Gastroesophageal sphincter (tissue), 4 donors: ENCODE data around the gene GNPAT. TPM values are rescaled to one million over a fixed set of nuclear protein-coding genes. Genes with fewer than 3 reads are reported as not detected.

Experiments
- ATAC-seq: fragments of 150-250 bp; one replicate; pipeline ENCODE4 v1.9.1; 2016; ENCODE audit warnings: mild to moderate bottlenecking, moderate library complexity
- H3K27ac ChIP-seq, 4 donors: fragments of 200-600 bp; sonication (generic) in 3 of 4; 1 replicate in 3 of 4; 2 replicates in 1 of 4; pipeline ENCODE4 v1.5.1; 2016 to 2019
- H3K27me3 ChIP-seq: fragments of 200-600 bp; sonication (generic); one replicate; pipeline ENCODE4 v1.5.1; 2019
- H3K36me3 ChIP-seq, 2 donors: fragments of 200-600 bp; sonication (generic); one replicate each; pipeline ENCODE4 v1.5.1; 2019; ENCODE audit warnings: control low read depth in 1 of 2
- H3K4me1 ChIP-seq, 3 donors: fragments of 200-600 bp; sonication (generic); 1 replicate in 2 of 3; 2 replicates in 1 of 3; pipeline ENCODE4 v1.5.1; 2016 to 2019; ENCODE audit warnings: control low read depth in 2 of 3
- H3K4me3 ChIP-seq, 2 donors: fragments of 200-600 bp; sonication (generic); one replicate each; pipeline ENCODE4 v1.5.1; 2019; ENCODE audit warnings: mild to moderate bottlenecking in 1 of 2, moderate library complexity in 1 of 2
- H3K9me3 ChIP-seq, 3 donors: fragments of 200-600 bp; sonication (generic); one replicate each; pipeline ENCODE4 v1.5.1; 2017 to 2019; ENCODE audit warnings: control low read depth in 2 of 3
- CTCF ChIP-seq, 4 experiments: fragments of 200-600 bp in 2 of 4; fragments of 450-650 bp in 2 of 4; sonication (generic) in 1 of 4; IDR thresholded peaks; one replicate each; pipeline ENCODE4 v1.5.1; 2017 to 2019; ENCODE audit warnings: antibody characterized with exemption in 4 of 4, mild to moderate bottlenecking in 2 of 4, moderate library complexity in 2 of 4
- EP300 ChIP-seq: sonication (generic); formaldehyde crosslinking; IDR thresholded peaks from one replicate; pipeline ENCODE4 v1.6.1; 2017; ENCODE audit warnings: antibody characterized with exemption, mild to moderate bottlenecking
- POLR2A ChIP-seq, 2 donors: fragments of 450-650 bp; IDR thresholded peaks; one replicate each; pipeline ENCODE4 v1.6.1; 2017; ENCODE audit warnings: antibody characterized with exemption in 2 of 2, mild to moderate bottlenecking in 2 of 2, moderate library complexity in 1 of 2
- POLR2AphosphoS5 ChIP-seq: sonication (generic); formaldehyde crosslinking; IDR thresholded peaks from one replicate; pipeline ENCODE4 v1.6.1; 2017; ENCODE audit warnings: antibody characterized with exemption
- WGBS, 2 donors: methylation state at CpG; one replicate each; pipeline ENCODE4 v1.1.5; 2018; ENCODE audit warnings: low coverage in 1 of 2; 5-methylcytosine and 5-hydroxymethylcytosine counted together
- small RNA-seq, 4 donors: library from RNA; depleted of rRNA; stranded (forward); fragments of <200 nt; gene quantifications; one replicate each; pipeline ENCODE3, GENCODE V24; 2016
- total RNA-seq, 4 donors: library from RNA; depleted of rRNA; stranded (reverse); fragments of >200 nt; gene quantifications; one replicate each; pipeline ENCODE4 v1.1.0, GENCODE V29; 2016

Gene GNPAT
- total RNA-seq, 4 donors from 2014 or later = 43.8 to 74.5 (median 57.7) TPM

GRCh38 chr1:231319080-231319479 lies 78.1 kb downstream of the GNPAT start:
- no peaks in the 10 kb centered on the region for H3K9me3 ChIP-seq
- ATAC-seq = no peak
- H3K27me3 ChIP-seq = no peaks in the 10 kb centered on the region
- WGBS, 2 donors = 85 to 86% methylated on average over 6 to 8 of the region's 9 CpGs
- no peaks in the 10 kb centered on the region for H3K36me3 ChIP-seq
- TF ChIP-seq CTCF (IDR thresholded peaks at IDR 0.05) (no peak), EP300 (no peak), POLR2AphosphoS5 (no peak), POLR2A (IDR thresholded peaks at IDR 0.05) (no peak)
- no peaks in the 10 kb centered on the region for H3K4me1 ChIP-seq
- no peak overlapping the region for H3K4me3 ChIP-seq
- H3K27ac ChIP-seq = no peak overlapping the region

GRCh38 chr1:231322880-231323530 lies 82.0 kb downstream of the GNPAT start:
- H3K27me3 ChIP-seq = no peaks in the 10 kb centered on the region
- H3K27ac ChIP-seq = no peak overlapping the region
- no peaks in the 10 kb centered on the region for H3K36me3 ChIP-seq
- no peaks in the 10 kb centered on the region for H3K9me3 ChIP-seq
- H3K4me3 ChIP-seq = no peak overlapping the region
- no peak for ATAC-seq
- H3K4me1 ChIP-seq = no peaks in the 10 kb centered on the region
- 68 to 85% methylated on average over 7 of the region's 7 CpGs for WGBS, 2 donors
- no peak for TF ChIP-seq EP300
- TF ChIP-seq CTCF (IDR thresholded peaks at IDR 0.05) = no peak
- TF ChIP-seq POLR2AphosphoS5 = no peak
- TF ChIP-seq POLR2A (IDR thresholded peaks at IDR 0.05) = no peak

GRCh38 chr1:231324660-231325059 lies 83.6 kb downstream of the GNPAT start:
- Histone ChIP-seq H3K4me1 (no peaks in the 10 kb centered on the region), H3K27ac (no peak overlapping the region), H3K36me3 (no peaks in the 10 kb centered on the region), H3K4me3 (no peak overlapping the region), H3K9me3 (no peaks in the 10 kb centered on the region), H3K27me3 (no peaks in the 10 kb centered on the region)
- TF ChIP-seq POLR2A (IDR thresholded peaks at IDR 0.05) (no peak), EP300 (no peak), POLR2AphosphoS5 (no peak), CTCF (IDR thresholded peaks at IDR 0.05) (no peak)
- 91% methylated on average over 5 of the region's 5 CpGs for WGBS, 2 donors
- no peak for ATAC-seq

- TF ChIP-seq POLR2AphosphoS5 (no peak), EP300 (no peak), CTCF (IDR thresholded peaks at IDR 0.05) (no peak), POLR2A (IDR thresholded peaks at IDR 0.05) (no peak)
- Histone ChIP-seq H3K4me1 (no peaks in the 10 kb centered on the region), H3K27me3 (no peaks in the 10 kb centered on the region), H3K9me3 (no peaks in the 10 kb centered on the region), H3K4me3 (no peak overlapping the region), H3K27ac (no peak overlapping the region), H3K36me3 (no peaks in the 10 kb centered on the region)
- 63 to 100% methylated on average over 1 of the region's 1 CpG for WGBS, 2 donors
- no peak for ATAC-seq
Observed at GRCh38 chr1:231326248-231326647, 85.2 kb downstream of the GNPAT start.

Small RNA genes within 50 kb of the gene (small RNA-seq; reads per million reads assigned to genes)
- gene RNA5SP80 = 0 reads per million in 4 donors

Other genes starting within 250 kb of the GNPAT start
- 10 to 100 TPM in 1 of 4 donors, 1 to 10 TPM in 3; 2.5 to 11.6 (median 7.7) TPM for gene FAM89A, start 201.0 kb upstream of the GNPAT start, total RNA-seq
- under 1 TPM in 2 of 4 donors, not detected in 2; 0.04 to 0.13 TPM for gene TRIM67, start 79.2 kb upstream of the GNPAT start, total RNA-seq
- gene EXOC8, start 96.6 kb downstream of the GNPAT start, total RNA-seq = 10 to 100 TPM; 11.8 to 15.3 (median 14.4) TPM
- gene SPRTN, start 97.1 kb downstream of the GNPAT start, total RNA-seq = 10 to 100 TPM; 15.3 to 34.7 (median 20.7) TPM
- gene EGLN1, start 181.1 kb downstream of the GNPAT start, total RNA-seq = 10 to 100 TPM; 42.5 to 67.5 (median 56.7) TPM